GM12864 (cell line): ENCODE data around the gene AHI1.

ENCODE experiments used
- DNase-seq: peaks from one replicate; pipeline ENCODE4 v3.0.0-alpha.2; 2011; ENCODE audit warnings: low read depth
- H3K4me3 ChIP-seq: 2 replicates; pipeline ENCODE4 v1.5.1; 2011; ENCODE audit warnings: mild to moderate bottlenecking, low read depth, low read length, control low read depth
- TF ChIP-seq, protein P1 (sequence below): IDR thresholded peaks from 2 replicates; pipeline ENCODE4 v1.5.1; 2011; ENCODE audit warnings: low read depth, mild to moderate bottlenecking, moderate library complexity, low read length, control low read depth, inconsistent platforms; ENCODE audit errors: missing control alignments

AHI1 gene

GRCh38 chr6:135325624-135326424 lies 171.7 kb downstream of the AHI1 start:
- no peak overlapping the region for H3K4me3 ChIP-seq
- DNase-seq = no peak
- TF ChIP-seq, protein P1, sequence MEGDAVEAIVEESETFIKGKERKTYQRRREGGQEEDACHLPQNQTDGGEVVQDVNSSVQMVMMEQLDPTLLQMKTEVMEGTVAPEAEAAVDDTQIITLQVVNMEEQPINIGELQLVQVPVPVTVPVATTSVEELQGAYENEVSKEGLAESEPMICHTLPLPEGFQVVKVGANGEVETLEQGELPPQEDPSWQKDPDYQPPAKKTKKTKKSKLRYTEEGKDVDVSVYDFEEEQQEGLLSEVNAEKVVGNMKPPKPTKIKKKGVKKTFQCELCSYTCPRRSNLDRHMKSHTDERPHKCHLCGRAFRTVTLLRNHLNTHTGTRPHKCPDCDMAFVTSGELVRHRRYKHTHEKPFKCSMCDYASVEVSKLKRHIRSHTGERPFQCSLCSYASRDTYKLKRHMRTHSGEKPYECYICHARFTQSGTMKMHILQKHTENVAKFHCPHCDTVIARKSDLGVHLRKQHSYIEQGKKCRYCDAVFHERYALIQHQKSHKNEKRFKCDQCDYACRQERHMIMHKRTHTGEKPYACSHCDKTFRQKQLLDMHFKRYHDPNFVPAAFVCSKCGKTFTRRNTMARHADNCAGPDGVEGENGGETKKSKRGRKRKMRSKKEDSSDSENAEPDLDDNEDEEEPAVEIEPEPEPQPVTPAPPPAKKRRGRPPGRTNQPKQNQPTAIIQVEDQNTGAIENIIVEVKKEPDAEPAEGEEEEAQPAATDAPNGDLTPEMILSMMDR = no peak

DNA sequence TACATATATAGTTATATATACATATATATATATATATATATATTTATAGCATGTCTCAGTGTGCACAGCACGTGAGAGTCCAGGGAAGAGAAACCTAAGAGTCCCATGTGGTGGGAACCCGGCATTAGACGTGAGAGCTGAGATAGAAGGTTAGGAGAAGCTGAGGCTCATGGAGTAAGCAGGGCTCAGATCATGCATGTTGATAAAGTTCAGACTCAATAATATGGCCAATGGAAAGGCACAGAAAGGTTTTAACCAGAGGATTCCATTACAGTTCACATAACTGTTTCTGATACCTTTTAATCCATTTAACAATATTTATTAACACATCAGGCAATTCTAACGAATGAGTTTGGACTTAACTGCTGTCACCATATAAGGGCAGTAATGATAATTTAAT lies 173.0 kb downstream of the AHI1 start:
- TF ChIP-seq, protein P1 = no peak
- no peak overlapping the region for H3K4me3 ChIP-seq
- no peak for DNase-seq

GRCh38 chr6:135323979-135324378 lies 173.6 kb downstream of the AHI1 start:
- no peak for DNase-seq
- TF ChIP-seq, protein P1 = no peak

GRCh38 chr6:135323202-135323668 lies 174.3 kb downstream of the AHI1 start:
- TF ChIP-seq, protein P1 = no peak
- no peak overlapping the region; the same call in 1 of the 2 replicates for H3K4me3 ChIP-seq
- DNase-seq = peak; percentile 74

More at GRCh38 chr6:135323979-135324378, 173.6 kb downstream of the AHI1 start:
- no peak overlapping the region for H3K4me3 ChIP-seq

- peak; percentile 53 for DNase-seq
- no peak overlapping the region; the same call in 1 of the 2 replicates for H3K4me3 ChIP-seq
- TF ChIP-seq, protein P1 = no peak
Measured at GRCh38 chr6:135322427-135323201, 174.9 kb downstream of the AHI1 start.

DNA sequence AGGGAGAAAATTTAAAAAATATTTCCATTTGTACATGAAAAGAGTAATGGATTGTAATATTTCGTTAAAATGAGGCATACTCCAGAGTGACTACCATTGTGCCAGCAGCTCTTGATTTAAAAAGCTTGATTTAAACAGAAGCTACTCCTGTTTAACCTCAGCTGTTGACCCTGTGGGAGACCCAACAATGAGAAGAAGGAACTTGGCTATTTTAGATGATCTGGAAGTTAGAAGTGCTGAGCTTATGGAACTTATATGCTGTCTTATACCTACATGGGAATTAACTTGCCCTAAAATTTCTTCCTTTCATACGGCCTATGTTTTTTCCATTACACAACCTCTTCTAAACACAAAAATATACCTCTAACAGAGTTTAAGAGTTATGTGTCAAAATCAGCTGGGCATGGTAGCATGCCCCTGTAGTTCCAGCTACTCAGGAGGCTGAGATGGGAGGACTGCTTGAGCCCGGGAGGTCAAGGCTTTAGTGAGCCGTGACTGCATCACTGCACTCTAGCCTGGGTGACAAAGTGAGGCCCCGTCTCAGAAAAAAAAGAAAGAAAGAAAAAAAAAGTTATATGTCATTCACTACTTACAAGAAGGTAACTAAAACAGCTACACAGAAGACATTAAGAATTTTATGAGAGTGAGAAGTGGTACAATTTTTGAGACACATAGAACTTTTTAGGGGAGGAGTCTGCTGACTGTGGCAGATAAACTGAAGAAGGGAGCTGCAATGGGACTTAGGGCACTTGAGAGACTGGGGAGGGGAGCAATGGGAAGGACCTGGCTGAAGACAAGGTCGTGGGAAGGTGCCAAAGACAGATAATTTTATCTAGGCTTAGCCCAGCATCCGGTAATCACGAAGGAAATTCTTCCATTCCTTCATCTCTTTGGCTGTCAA lies 176.6 kb downstream of the AHI1 start:
- DNase-seq = no peak
- TF ChIP-seq, protein P1 = no peak
- H3K4me3 ChIP-seq = no peak overlapping the region
